Progenitor cell of endocrine pancreas (in vitro differentiated cells): ENCODE data around the gene RASGRP1. TPM values are rescaled to one million over a fixed set of nuclear protein-coding genes. Genes with fewer than 3 reads are reported as not detected.

ENCODE experiments used
- DNase-seq: peaks from one replicate; pipeline ENCODE4 v3.0.0; 2021; ENCODE audit warnings: low spot score; ENCODE audit not compliant: unreplicated experiment
- H3K27ac Mint-ChIP-seq: 2 replicates; pipeline ENCODE4 v1.8.0; 2021; ENCODE audit warnings: mild to moderate bottlenecking, moderate library complexity, mixed read lengths
- H3K27me3 Mint-ChIP-seq: 2 replicates; pipeline ENCODE4 v1.8.0; 2021; ENCODE audit warnings: mixed read lengths
- H3K36me3 Mint-ChIP-seq: 2 replicates; pipeline ENCODE4 v1.8.0; 2022; ENCODE audit warnings: mixed read lengths; ENCODE audit not compliant: insufficient read depth
- H3K4me1 Mint-ChIP-seq: 2 replicates; pipeline ENCODE4 v1.8.0; 2021; ENCODE audit warnings: low read depth, mixed read lengths
- H3K4me3 Mint-ChIP-seq: 2 replicates; pipeline ENCODE4 v1.8.0; 2021; ENCODE audit warnings: low read depth, mild to moderate bottlenecking, moderate library complexity, mixed read lengths
- H3K9me3 Mint-ChIP-seq: 2 replicates; pipeline ENCODE4 v1.8.0; 2021; ENCODE audit warnings: low read depth, mixed read lengths
- total RNA-seq: library from RNA; stranded (reverse); gene quantifications from 2 replicates; pipeline ENCODE4 v1.2.1, GENCODE V29; 2021
- TF ChIP-seq, protein P1 (sequence below): fragments of 200-600 bp; sonication (generic); IDR thresholded peaks from one replicate; pipeline ENCODE4 v1.5.0; 2021; ENCODE audit warnings: antibody characterized with exemption, mild to moderate bottlenecking; ENCODE audit not compliant: unreplicated experiment

Gene RASGRP1
- total RNA-seq, 1 donor from 2014 or later: 1.5 TPM

DNA sequence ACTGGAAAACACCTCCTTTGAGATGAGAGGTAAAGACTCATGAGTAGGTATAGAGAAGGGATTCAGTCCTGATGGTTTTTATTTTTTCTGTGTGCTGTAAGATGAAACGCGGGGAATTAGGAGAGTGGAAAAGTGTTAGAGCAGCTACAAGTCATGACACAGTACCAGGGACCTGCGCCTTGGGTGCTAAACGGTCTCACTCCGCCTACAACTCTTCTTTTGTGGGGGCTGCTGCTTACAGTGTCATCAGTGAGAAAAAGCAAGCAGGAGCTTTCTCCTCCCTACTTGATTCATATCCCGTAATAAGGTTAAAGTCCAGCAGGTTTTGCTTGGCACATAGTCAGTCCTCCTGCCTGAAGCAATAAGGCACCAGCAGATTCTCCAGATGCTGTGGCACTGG is 39.1 kb downstream of the RASGRP1 start:
- Mint-ChIP-seq H3K4me3 (no peak overlapping the region), H3K27me3 (peaks cover under 1% of the 10 kb centered on the region), H3K9me3 (no peaks in the 10 kb centered on the region), H3K4me1 (no peaks in the 10 kb centered on the region), H3K36me3 (no peaks in the 10 kb centered on the region), H3K27ac (no peak overlapping the region)
- TF ChIP-seq, protein P1, sequence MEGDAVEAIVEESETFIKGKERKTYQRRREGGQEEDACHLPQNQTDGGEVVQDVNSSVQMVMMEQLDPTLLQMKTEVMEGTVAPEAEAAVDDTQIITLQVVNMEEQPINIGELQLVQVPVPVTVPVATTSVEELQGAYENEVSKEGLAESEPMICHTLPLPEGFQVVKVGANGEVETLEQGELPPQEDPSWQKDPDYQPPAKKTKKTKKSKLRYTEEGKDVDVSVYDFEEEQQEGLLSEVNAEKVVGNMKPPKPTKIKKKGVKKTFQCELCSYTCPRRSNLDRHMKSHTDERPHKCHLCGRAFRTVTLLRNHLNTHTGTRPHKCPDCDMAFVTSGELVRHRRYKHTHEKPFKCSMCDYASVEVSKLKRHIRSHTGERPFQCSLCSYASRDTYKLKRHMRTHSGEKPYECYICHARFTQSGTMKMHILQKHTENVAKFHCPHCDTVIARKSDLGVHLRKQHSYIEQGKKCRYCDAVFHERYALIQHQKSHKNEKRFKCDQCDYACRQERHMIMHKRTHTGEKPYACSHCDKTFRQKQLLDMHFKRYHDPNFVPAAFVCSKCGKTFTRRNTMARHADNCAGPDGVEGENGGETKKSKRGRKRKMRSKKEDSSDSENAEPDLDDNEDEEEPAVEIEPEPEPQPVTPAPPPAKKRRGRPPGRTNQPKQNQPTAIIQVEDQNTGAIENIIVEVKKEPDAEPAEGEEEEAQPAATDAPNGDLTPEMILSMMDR: no peak
- DNase-seq: no peak

DNA sequence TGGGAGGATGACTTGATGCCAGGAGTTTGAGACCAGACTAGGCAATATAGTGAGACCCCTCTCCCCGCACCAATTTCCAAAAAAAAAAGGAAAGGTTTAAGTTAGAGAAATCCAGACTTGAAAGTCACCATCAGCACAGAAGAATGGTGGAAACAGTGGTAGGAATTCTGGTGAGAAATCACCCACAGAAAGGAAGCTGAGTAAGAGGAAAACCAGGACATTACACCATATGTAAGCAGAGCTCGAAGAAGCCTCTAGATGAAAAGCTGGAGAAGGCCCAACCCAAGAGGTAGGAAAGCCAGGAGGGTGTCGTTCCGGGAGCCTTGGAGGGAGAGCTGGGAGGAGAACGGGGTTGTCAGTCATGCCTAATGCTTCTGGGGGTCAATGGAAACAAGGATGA is 40.5 kb downstream of the RASGRP1 start:
- DNase-seq: no peak
- H3K9me3 Mint-ChIP-seq: no peaks in the 10 kb centered on the region
- no peaks in the 10 kb centered on the region for H3K27me3 Mint-ChIP-seq

DNA sequence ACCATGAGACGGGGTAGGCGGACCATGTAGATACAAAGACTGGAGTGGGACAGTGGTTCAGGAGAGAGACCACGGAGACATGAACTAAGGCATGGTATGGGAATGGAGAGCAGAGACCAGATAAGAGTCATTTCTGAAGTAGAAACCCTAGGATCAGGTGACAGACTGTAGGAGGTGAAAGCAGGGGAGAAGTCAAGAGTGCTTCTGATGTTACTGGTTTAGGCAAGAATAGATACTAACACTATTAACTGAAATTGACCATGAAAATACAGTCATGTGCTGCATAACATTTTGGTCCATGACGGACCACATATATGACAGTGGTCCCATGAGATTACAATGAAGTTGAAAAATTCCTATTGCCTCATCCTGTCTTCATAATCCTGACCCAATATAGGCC is 41.7 kb downstream of the RASGRP1 start:
- no peak overlapping the region for H3K4me3 Mint-ChIP-seq
- no peak for DNase-seq
- peaks cover 2% of the 10 kb centered on the region for H3K27me3 Mint-ChIP-seq
- H3K27ac Mint-ChIP-seq: no peak overlapping the region
- TF ChIP-seq, protein P1: no peak
- no peaks in the 10 kb centered on the region for H3K4me1 Mint-ChIP-seq
- no peaks in the 10 kb centered on the region for H3K36me3 Mint-ChIP-seq
- H3K9me3 Mint-ChIP-seq: no peaks in the 10 kb centered on the region

More for the DNA sequence above, 40.5 kb downstream of the RASGRP1 start:
- TF ChIP-seq, protein P1: no peak
- H3K4me3 Mint-ChIP-seq: no peak overlapping the region
- H3K27ac Mint-ChIP-seq: no peak overlapping the region
- H3K4me1 Mint-ChIP-seq: no peaks in the 10 kb centered on the region
- H3K36me3 Mint-ChIP-seq: no peaks in the 10 kb centered on the region

DNA sequence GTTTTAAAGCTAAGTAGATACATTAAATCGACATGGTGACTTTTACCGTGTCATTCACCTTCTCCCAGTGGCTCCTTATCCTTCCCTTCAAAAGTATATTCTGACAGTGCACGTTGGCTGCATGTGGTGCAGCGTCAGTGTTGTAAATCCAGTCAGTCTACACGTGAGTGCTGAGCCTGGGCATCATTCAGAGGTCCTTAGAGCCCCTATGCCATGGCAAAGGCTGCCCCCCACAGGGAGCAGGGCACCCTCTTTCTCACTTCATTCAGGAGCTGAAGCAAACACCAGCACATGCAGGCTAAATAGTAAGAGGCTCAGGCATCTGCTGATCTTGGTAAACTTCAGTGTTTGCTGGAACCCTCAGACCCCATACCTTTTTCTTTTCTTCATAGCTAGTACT is 43.3 kb downstream of the RASGRP1 start:
- DNase-seq: no peak
- Mint-ChIP-seq H3K4me1 (peaks cover 3% of the 10 kb centered on the region), H3K9me3 (no peaks in the 10 kb centered on the region), H3K4me3 (no peak overlapping the region), H3K27me3 (peaks cover 5% of the 10 kb centered on the region), H3K36me3 (no peaks in the 10 kb centered on the region), H3K27ac (no peak overlapping the region)
- TF ChIP-seq, protein P1: no peak

DNA sequence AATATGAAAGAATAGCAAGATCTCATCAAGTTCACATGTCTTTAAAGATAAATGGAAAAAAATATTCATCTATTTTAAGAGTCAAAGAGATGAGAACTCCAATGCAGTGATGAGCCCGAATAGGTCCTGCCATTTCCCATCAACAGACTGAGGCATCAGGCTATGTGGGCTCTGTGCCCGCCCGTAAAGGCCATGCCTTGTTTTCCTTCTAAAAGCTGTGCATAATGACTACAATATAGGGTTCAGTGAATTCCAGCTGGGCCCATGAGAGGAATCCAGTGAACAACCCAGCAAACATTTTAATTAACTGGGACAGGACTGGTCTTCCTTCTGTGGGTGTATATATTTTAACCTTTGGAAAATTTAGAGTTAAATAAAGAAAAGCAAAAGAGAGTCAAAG is 44.6 kb downstream of the RASGRP1 start:
- H3K36me3 Mint-ChIP-seq: no peaks in the 10 kb centered on the region
- no peak for DNase-seq
- H3K27me3 Mint-ChIP-seq: peaks cover 7% of the 10 kb centered on the region
- H3K27ac Mint-ChIP-seq: no peak overlapping the region
- H3K4me1 Mint-ChIP-seq: peaks cover 4% of the 10 kb centered on the region
- TF ChIP-seq, protein P1: no peak
- H3K4me3 Mint-ChIP-seq: no peak overlapping the region
- no peaks in the 10 kb centered on the region for H3K9me3 Mint-ChIP-seq
